Effector memory CD4-positive, alpha-beta T cell (primary cell): Measurements from ENCODE around the gene CDCA8.

ENCODE experiments used
- DNase-seq, 3 donors: peaks; one replicate each; pipeline ENCODE4 v3.0.0-alpha.2; 2020
- H3K27ac ChIP-seq: 2 replicates; pipeline ENCODE4 v1.7.0; 2013; ENCODE audit warnings: mild to moderate bottlenecking, low read length, moderate library complexity; ENCODE audit not compliant: insufficient read depth, poor library complexity, severe bottlenecking
- H3K27me3 ChIP-seq: replicated peaks from 2 replicates; pipeline ENCODE4 v1.7.0; 2013; ENCODE audit warnings: mild to moderate bottlenecking, low read length; ENCODE audit not compliant: insufficient read depth, control insufficient read depth, poor library complexity, severe bottlenecking
- H3K36me3 ChIP-seq: 2 replicates; pipeline ENCODE4 v1.7.0; 2013; ENCODE audit warnings: mild to moderate bottlenecking, low read length, moderate library complexity; ENCODE audit not compliant: control insufficient read depth, insufficient read depth
- H3K4me1 ChIP-seq: 2 replicates; pipeline ENCODE4 v1.7.0; 2013; ENCODE audit warnings: low read length, mild to moderate bottlenecking; ENCODE audit not compliant: control insufficient read depth, insufficient read depth, poor library complexity, severe bottlenecking
- H3K4me3 ChIP-seq: 2 replicates; pipeline ENCODE4 v1.7.0; 2013; ENCODE audit warnings: low read length, low read depth, mild to moderate bottlenecking; ENCODE audit not compliant: insufficient read depth, poor library complexity, severe bottlenecking
- H3K9me3 ChIP-seq: 2 replicates; pipeline ENCODE4 v1.7.0; 2013; ENCODE audit warnings: mild to moderate bottlenecking, low read length, moderate library complexity; ENCODE audit not compliant: control insufficient read depth
- total RNA-seq, 3 donors: gene quantifications; one replicate each; lab custom pipeline; 2026; lab: John Stamatoyannopoulos, UW

CDCA8 gene
- total RNA-seq: 0.78 to 2.9 (median 1.7) reads per million in 3 donors

DNA sequence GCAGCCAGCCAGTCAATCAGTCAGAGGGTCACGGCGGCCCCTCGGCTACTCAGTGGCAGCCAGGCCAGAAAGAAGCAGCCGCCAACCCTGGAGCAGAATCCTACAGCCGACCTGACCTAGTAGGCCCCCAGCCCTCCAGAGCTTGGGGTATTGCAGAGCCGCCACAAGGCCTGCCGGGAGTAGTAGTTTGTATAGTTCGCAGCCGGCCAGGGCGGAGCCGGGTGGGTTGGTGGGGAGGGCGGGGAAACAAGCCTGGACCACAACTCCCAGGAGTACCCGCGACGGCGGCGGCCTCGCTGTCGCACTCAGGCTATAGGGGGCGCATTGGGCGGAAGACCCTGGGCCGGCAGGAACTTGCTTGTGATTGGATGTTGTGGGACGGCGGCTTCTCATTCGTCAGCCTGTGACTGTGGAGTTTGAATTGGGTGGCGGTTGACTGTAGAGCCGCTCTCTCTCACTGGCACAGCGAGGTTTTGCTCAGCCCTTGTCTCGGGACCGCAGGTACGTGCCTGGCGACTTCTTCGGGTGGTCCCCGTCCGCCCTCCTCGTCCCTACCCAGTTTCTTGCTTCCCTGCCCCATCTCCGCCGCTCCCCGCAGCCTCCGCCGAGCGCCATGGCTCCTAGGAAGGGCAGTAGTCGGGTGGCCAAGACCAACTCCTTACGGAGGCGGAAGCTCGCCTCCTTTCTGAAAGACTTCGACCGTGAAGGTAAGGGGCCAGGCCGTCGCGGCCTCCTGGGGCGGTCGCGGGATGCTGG, at the start of gene CDCA8:
TSS of gene CDCA8 (plus strand) at position 439 of the 756 bp plus-strand sequence. CDS start at position 614, 175 bp downstream.
- H3K27me3 ChIP-seq: no peaks in the 10 kb centered on the region
- H3K4me1 ChIP-seq: peaks cover 19% of the 10 kb centered on the region
- peak within 1 kb of the TSS; percentile 85 for H3K4me3 ChIP-seq
- peak; percentile 94 to 98 (median 97) for DNase-seq
- no peaks in the 10 kb centered on the region for H3K36me3 ChIP-seq
- H3K27ac ChIP-seq: peak within 1 kb of the TSS; percentile 57
- H3K9me3 ChIP-seq: no peaks in the 10 kb centered on the region

GRCh38 chr1:37647281-37647680, 45.0 kb upstream of the CDCA8 start:
- Histone ChIP-seq H3K36me3 (no peaks in the 10 kb centered on the region), H3K4me1 (no peaks in the 10 kb centered on the region), H3K4me3 (no peak overlapping the region), H3K27ac (no peak overlapping the region), H3K27me3 (no peaks in the 10 kb centered on the region), H3K9me3 (peaks cover 9% of the 10 kb centered on the region)
- no peak for DNase-seq

GRCh38 chr1:37650173-37650572, 42.1 kb upstream of the CDCA8 start:
- no peak for DNase-seq
- Histone ChIP-seq H3K27me3 (no peaks in the 10 kb centered on the region), H3K9me3 (no peaks in the 10 kb centered on the region)

GRCh38 chr1:37650721-37651120, 41.6 kb upstream of the CDCA8 start:
- DNase-seq: no peak
- no peaks in the 10 kb centered on the region for H3K9me3 ChIP-seq
- no peaks in the 10 kb centered on the region for H3K36me3 ChIP-seq
- no peaks in the 10 kb centered on the region for H3K4me1 ChIP-seq
- no peak overlapping the region for H3K4me3 ChIP-seq
- no peak overlapping the region for H3K27ac ChIP-seq
- no peaks in the 10 kb centered on the region for H3K27me3 ChIP-seq

More at GRCh38 chr1:37650173-37650572, 42.1 kb upstream of the CDCA8 start:
- H3K36me3 ChIP-seq: no peaks in the 10 kb centered on the region
- no peak overlapping the region for H3K4me3 ChIP-seq
- H3K27ac ChIP-seq: no peak overlapping the region
- H3K4me1 ChIP-seq: no peaks in the 10 kb centered on the region

DNA sequence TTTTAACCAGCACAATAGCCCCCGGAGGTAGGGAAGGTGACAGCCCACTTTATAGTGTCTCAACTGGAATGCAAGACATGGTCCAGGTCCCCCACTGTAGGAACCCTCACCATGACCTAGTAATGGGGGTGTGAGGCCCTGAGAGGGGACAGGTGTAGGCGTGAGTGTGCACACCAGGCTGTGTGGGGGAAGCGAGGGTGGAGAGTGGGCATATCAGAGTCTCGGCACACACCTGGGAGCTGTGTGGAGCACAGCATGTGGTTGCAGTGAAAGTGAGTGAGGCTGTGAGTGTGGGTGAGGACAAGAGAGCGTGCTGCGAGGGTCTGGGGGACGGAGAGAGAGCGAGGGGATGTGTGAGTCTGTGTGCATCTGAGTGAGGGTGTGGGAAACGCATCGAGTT, 40.5 kb upstream of the CDCA8 start:
- Histone ChIP-seq H3K36me3 (no peaks in the 10 kb centered on the region), H3K4me1 (no peaks in the 10 kb centered on the region), H3K27me3 (no peaks in the 10 kb centered on the region), H3K4me3 (no peak overlapping the region), H3K9me3 (no peaks in the 10 kb centered on the region), H3K27ac (no peak overlapping the region)
- no peak for DNase-seq

DNA sequence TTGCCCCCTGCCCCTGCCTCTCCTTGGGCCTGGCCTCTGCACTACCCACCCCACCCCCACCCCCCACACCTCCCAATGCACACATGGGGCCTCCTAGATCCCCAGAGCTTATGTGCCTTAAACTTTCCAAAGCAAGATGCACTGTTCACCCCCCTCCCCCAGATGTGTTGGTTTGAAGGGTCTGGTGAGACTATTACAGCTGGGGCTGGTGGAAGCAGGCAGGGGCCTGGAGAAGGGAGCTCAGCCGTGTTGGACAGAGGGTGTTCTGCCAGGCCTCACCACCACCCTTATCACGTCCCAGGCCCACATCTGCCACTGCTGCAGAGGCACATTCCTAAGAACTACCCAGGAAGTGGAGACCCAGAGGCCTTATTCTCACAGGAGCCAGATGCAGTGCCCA, 39.3 kb upstream of the CDCA8 start:
- no peaks in the 10 kb centered on the region for H3K36me3 ChIP-seq
- no peaks in the 10 kb centered on the region for H3K4me1 ChIP-seq
- DNase-seq: no peak
- H3K27ac ChIP-seq: no peak overlapping the region
- H3K27me3 ChIP-seq: no peaks in the 10 kb centered on the region
- H3K4me3 ChIP-seq: no peak overlapping the region
- H3K9me3 ChIP-seq: no peaks in the 10 kb centered on the region

- H3K27me3 ChIP-seq: no peaks in the 10 kb centered on the region
- H3K4me3 ChIP-seq: no peak overlapping the region
- H3K27ac ChIP-seq: no peak overlapping the region
- no peaks in the 10 kb centered on the region for H3K36me3 ChIP-seq
- DNase-seq: no peak
- H3K9me3 ChIP-seq: no peaks in the 10 kb centered on the region
- H3K4me1 ChIP-seq: no peaks in the 10 kb centered on the region
Observed at GRCh38 chr1:37653906-37654305, 38.4 kb upstream of the CDCA8 start.

DNA sequence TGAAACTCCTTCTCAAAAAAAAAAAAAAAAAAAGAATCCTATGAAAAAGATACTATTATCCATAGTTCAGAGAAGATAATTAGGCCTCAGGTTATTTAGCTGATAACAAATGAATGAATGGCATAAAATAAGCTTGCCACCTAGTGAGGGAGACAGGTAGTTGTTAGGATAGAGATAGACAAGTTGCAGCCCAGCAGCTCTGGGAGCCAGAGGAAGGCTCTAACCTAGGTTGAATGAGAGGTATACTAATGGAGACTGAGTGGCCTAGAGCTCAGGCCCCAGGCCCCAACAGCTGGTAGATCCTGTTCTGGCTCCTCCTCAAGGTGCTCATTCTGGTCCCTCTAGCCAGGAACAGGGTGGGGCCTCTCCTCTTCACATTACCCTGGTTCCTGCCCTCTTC, 37.0 kb upstream of the CDCA8 start:
- DNase-seq: no peak
- H3K27ac ChIP-seq: no peak overlapping the region
- H3K36me3 ChIP-seq: no peaks in the 10 kb centered on the region
- H3K4me1 ChIP-seq: no peaks in the 10 kb centered on the region
- no peaks in the 10 kb centered on the region for H3K27me3 ChIP-seq
- no peak overlapping the region for H3K4me3 ChIP-seq
- H3K9me3 ChIP-seq: no peaks in the 10 kb centered on the region

DNA sequence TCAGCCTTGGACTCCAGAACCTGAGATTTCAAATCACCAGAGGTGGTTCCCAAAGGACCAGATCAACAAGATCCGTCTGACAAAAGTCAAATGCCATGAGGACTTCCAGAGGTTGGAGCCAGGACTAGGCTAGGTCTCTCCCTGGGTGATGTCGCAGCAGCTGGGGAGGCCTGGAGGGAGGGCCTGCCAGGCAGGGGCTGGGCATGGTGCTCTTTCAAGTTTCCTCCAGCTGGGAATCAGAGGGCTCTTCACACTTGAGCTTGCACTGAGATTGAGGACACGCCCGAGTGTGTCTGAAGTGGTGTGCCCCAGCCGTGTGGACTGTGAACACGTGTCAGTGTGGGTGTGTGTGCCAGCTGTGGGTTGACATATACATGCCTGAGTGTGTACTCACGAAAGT, 36.3 kb upstream of the CDCA8 start:
- Histone ChIP-seq H3K4me3 (no peak overlapping the region), H3K4me1 (no peaks in the 10 kb centered on the region), H3K27me3 (no peaks in the 10 kb centered on the region), H3K9me3 (no peaks in the 10 kb centered on the region), H3K36me3 (no peaks in the 10 kb centered on the region), H3K27ac (no peak overlapping the region)
- DNase-seq: no peak

DNA sequence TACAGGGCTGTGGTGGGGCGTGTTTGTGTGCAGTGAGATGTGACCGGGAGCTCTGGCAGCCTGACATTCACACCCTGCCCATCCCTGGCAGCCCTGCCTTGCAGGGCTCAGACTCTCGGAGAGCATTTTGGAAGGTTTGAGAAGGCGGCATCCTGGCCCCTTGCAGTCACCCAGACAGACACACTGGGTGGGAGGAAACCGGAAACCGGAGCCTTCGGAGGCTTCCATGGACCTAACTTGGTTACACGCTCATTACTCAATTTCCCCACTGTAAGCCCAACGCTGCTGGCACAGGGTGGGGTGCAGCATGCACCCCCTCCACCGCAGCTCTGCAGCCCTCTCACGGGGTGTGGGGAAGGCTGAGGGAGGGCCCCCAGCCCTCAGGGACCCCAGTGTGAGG, 35.4 kb upstream of the CDCA8 start:
- H3K36me3 ChIP-seq: no peaks in the 10 kb centered on the region
- H3K4me3 ChIP-seq: no peak overlapping the region
- H3K27ac ChIP-seq: no peak overlapping the region
- H3K27me3 ChIP-seq: no peaks in the 10 kb centered on the region
- no peak for DNase-seq
- no peaks in the 10 kb centered on the region for H3K4me1 ChIP-seq
- no peaks in the 10 kb centered on the region for H3K9me3 ChIP-seq
